ENCODE data around the gene TAC4.

DNA sequence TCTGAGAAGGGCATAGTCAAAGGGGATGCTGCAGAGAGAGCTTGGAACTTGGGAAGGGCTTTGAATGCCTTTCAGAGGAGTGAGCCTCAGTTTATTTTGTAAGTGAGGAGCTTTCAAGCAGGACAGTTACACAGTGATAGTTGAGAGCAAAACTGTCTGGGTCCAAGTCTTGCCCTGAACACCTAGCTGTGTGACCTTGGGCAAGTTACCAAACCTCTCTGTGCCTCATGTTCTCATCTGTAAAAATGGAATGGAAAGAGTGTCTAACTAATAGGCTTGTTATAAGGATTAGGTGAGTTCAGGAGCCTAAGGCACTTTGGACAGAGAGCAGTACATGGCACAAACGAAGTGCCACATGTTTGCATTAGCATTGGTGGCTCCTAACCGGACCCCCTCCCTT is 27.0 kb upstream of the TAC4 start:
- TF ChIP-seq, protein P1, sequence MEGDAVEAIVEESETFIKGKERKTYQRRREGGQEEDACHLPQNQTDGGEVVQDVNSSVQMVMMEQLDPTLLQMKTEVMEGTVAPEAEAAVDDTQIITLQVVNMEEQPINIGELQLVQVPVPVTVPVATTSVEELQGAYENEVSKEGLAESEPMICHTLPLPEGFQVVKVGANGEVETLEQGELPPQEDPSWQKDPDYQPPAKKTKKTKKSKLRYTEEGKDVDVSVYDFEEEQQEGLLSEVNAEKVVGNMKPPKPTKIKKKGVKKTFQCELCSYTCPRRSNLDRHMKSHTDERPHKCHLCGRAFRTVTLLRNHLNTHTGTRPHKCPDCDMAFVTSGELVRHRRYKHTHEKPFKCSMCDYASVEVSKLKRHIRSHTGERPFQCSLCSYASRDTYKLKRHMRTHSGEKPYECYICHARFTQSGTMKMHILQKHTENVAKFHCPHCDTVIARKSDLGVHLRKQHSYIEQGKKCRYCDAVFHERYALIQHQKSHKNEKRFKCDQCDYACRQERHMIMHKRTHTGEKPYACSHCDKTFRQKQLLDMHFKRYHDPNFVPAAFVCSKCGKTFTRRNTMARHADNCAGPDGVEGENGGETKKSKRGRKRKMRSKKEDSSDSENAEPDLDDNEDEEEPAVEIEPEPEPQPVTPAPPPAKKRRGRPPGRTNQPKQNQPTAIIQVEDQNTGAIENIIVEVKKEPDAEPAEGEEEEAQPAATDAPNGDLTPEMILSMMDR (IDR thresholded peaks at IDR 0.05 in 2 of 3, conservative IDR thresholded peaks at IDR 0.05 in 1 of 3; ENCODE audit: insufficient read depth in 2 of 3, low read depth in 1 of 3, low read length in 3 of 3), result no peak
- TF ChIP-seq CEBPB (tag; IDR thresholded peaks at IDR 0.05) (no peak), NCOA6 (IDR thresholded peaks at IDR 0.05) (no peak), ZNF512 (tag; IDR thresholded peaks at IDR 0.05) (no peak), ZKSCAN1 (IDR thresholded peaks at IDR 0.05; ENCODE audit: low read depth, low read length) (no peak), KLF6 (CRISPR knock-in tag; IDR thresholded peaks at IDR 0.05; ENCODE audit: borderline replicate concordance) (no peak)

Data from K562 (cell line).